Activated CD4-positive, CD25-positive, alpha-beta regulatory T cell treated with anti-CD3 and anti-CD28 coated beads, Interleukin-2, amount 50 U/mL, for 72 hours (primary cell): ENCODE results near the gene CNDP1.

Experiments
- DNase-seq: peaks from one replicate; pipeline ENCODE4 v3.0.0; 2021

The CNDP1 gene

DNA sequence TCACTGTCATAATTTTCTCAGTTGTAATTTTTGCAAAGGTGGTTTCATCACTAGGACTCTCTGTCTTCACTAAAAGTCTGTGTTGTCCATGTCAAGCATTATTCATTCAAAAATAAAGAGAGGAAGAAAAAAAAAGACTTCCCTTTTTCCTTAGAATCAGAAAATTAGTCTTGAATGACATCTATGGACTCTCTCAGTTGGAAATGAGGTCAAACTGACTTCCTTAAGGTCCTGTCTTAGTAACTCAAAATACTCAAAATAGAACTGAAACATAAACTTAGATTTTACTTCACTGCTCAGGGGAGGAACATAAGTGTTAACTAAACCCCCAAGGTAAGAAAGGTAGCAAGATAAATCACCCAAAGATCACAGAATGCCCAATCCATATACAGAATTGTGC is 61.1 kb downstream of the CNDP1 start:
- no peak for DNase-seq

DNA sequence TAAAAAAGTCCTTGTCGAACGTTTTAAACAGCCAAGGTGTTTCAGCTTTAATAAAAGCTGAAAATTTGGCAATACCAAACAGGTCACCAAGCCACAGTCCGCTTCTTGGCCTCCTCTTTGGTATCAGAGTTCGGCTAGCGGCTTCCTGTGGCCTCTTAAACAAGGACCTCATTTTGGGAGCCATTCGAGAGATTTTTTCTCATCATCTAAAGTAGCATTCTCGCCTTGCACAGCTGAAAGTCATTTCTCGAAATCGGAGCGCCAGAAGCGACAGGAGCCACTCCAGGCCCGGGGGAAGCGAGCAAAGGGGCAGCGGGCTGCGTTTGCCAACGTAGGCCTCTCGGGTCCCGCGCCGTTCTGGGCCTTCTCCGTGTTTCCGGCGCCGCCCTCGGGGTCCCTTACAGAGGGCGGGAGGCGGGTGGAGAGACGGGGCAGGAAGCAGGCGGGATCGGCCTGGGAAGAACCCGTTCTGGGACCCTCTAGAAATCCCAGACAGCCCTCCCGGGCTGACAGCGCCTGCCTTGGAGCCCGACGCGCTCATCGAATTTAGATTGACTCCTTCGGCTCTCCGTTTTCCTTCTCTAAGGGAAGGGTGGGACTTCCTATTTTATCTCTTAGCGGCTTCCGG is 62.8 kb downstream of the CNDP1 start:
- DNase-seq, result peak; percentile 72

DNA sequence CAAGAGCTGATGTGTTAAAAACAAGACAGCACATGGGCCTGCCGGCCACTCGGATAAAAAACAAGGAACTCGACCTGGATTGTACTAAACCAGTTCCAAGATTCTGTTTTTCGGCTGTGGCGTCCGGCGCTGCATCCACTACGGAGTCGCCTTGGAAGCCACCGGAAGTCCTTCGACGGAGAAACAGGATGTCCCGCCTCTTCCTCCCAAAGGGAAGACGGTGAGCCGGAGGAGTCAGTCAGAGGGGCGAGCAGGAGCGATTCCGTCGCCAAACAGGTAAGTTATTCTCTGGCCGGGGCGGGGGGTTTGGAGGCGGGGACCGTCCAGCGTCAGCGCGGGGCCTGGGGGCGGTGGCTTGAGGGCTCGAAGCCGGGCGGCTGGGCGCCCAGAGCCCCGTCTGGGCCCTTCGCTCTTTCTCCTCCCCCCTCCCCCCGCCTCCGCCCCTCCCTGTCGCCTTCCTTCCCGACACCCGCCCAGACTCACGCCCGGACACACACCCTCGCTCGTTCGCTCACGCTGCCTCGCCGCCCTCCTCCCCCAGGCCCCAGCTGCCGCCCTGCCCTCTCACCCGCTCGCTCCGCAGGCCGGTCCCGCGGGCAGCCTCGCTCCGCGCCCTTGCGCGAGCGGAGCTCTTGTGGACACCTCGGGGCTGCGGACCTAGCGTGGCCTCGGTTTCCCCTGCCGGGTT is 63.5 kb downstream of the CNDP1 start, which contains the start of gene ZNF407:
ZNF407 (plus strand) TSS at position 209 of the 688 bp plus-strand sequence. CDS start 33,150 bp downstream, outside the sequence.
- DNase-seq, result peak; percentile 86

DNA sequence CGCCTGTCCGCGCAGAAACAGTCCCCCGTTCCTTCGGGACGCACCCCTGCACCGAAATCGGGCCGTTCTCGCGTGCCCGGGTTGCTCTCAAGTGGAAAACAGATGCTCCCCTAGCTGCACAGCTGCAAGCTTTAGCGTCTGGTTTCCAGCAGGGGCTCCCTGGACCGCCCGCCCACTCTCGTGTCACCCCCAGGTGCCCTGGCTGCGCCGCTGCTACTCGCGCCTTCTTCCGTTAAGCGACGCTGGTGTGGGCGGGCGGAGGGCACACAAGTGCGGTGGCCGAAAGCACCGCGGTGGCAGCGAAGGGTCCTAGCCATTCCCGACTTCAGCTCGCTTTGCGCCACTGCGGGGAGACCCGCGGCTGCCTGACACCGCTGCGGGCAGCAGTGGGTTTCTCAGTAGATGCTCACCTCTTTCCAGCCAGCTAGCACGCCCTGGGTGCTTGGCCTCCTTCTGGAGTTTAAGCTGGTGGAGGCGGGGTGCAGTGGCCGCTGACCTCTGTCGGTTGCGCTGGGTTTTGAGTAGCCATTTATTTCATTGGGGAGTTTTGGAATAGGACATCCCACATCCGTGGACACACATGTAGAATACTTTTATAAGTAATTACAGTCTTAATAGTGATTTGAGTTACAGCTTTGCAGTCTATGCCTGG is 64.2 kb downstream of the CNDP1 start:
- peak; percentile 65 for DNase-seq

DNA sequence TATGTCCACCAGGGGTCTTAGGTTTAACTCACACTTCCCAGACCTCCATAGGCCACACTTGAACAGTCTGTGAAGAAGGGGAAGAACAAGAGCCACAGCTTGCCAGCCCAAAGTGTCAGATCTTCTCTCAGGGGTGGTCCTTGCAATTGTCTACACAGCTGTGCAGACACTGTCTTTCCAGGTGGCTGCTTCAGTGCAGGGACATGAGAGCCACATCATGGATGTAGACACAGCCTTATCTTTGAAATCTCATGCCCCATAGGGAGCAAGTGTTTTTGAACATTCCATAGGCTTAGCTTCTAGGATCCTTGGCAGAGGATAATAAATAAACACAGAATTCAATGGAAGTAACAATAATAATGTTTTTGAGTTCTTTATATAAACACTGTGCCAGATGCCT is 70.1 kb downstream of the CNDP1 start:
- DNase-seq, result no peak

DNA sequence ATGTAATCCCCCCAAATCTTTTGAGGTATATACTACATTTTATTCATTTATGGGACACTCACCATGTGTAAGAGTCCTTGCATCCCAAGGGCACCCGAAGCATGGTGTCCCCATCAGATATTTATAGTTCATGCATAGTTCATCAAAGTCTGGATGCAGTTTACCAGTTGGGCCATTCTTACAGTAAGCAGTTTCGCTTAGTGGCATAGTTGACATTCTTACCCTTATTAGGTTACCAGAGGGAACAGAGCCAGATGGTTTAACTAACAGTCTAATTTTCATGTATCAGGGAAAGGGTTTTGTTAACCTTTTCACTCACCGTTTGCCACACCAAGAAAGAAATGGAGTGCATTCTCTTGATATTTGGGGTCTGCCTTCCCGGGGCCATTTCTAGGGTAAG is 70.5 kb downstream of the CNDP1 start:
- no peak for DNase-seq

DNA sequence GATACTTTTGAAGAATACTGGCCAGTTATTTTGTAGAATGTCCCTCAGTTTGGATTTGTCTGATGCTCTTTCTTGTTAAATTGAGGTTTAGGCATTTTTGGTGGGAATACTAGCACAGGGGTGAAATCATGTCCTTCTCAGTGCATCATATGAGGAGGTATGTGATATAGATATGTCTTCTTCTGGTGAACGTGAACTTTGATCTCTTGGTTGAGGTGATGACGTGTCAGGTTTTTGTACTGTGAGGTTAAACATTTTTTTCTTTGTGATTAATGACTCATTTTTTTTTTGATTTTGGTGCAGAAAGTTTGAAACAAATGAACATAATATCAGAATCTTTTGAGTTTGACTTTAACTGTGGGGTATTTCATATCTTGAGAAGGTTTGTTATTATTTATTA is 74.4 kb downstream of the CNDP1 start:
- no peak for DNase-seq

DNA sequence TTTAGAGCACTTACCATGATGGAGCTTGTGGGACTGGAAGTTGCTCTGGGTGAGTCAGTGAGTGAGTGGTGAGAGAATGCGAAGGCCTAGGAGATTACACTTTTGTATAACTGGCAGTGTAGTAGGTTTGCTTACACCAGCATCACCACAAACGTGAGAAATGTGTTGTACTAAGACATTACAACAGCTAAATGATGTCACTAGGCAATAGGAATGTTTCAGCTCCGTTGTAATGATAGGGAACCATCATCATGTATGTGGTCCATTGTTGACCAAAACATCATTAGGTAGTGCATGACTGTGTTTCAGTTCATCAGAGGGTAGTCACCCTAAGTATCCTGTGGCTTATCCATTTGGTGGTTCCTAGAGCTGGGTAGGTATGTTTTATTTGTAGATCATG is 75.2 kb downstream of the CNDP1 start:
- no peak for DNase-seq

DNA sequence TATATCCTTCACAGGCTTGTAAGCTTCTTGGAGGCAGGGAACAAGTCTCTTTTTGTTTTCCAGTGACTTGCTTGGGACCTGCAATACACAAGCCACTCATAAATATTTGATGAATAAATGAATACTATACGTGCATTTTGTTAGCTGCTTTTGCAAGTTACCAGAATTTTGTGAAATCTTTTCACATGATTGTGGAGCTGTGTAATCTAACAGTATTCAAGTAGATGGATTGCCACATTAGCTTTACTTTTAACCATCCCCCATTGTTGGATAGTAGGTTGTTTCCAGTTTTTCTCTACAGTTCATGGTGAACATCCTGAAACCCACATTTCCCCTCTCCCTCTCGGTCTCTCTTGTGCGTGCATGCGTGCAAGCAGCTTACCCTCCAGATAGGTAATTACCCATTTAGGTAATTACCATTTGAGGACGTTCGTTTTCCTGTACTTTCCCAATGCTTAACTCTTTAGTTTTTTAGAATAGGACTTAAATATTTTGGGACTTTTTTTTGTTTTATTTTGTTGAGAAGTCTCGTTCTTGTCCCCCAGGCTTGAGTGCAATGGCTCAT is 75.8 kb downstream of the CNDP1 start:
- DNase-seq, result no peak

DNA sequence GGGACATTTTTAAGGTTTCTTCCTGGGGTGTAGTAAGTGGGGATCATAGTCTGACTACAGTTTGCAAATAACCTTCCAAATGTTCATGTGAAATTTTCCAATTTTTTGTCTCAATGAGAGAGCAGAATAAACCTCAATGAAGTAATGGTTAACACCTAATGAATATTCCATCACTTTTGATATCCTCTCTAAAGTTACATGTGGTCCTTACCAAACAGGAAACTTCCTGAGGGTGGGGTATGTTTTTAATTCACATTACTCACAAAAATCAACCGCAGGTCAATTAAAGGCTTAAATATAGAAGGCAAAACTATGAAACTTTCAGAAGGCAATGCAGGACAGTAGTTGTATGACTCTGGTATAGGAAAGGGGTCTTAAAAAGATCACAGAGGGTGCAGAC is 76.6 kb downstream of the CNDP1 start:
- no peak for DNase-seq

DNA sequence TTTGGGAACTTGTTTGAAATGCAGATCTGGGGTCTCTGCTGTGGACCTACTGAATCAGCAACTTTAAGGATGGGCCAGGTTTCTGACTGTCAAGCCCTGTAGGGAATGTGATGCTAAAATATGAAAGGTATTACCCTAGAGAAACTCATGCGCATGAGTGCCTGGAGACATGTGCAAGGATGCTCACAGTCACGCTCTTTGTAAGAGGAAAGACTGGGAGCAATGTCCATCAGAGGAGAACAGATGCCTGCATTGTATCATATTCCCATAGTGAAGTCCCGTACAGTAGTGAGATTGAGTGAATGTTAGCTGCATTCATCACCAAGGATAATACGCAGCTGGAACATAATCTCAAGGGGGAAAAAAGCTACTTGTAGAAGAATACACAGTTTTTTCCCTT is 77.5 kb downstream of the CNDP1 start:
- DNase-seq, result no peak

DNA sequence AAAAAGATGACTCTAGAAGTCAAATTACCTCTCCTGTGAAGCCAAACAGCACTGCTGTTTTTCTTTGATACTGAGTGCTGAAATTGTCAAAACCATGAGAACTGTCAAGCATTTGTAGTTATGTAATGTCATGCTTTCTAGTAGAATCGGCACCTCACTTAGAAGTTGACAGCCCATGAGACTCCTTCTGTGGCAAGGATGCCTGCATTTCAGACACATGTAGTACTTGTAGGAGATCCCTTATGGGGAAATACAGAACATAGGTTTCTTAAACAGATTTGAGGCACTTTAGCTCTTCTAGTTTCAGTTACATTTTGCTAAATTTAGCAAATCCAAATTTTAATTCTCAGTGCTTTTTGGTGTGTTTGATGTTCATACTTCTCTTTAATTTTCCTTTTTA is 79.1 kb downstream of the CNDP1 start:
- no peak for DNase-seq

DNA sequence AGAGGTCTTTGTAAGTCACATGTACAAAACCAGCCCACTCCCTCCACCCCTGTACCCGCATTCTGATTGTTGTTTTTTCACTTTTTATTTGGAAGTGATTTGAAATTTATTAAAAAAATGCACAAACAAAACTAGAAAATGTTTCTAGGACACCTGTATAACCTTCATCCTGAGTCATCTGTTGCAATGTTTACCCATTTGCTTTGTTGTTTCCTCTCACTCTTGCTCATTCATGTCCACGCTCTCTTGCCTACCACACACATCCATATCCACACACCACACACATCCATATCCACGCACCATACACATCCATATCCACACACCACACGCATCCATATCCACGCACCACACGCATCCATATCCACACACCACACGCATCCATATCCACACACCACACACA is 82.2 kb downstream of the CNDP1 start:
- DNase-seq, result no peak

DNA sequence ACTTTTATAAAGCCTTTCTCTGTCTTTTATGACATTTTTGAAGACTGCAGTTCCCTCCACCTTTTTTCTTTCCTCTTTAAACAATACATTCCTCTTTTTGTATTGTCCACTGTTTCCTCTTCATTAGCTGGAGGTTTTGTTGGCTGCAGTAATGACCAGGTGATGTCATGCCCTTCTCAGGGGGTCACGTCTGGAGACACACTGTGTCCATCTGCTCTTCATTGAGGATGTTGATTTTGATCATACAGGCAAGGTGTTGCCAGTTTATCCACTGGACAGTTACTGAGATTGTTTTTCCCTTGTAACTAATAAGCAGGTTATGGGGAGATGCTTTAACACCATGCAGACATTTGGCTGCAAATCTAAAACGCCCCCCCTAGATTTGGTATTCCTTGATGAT is 83.2 kb downstream of the CNDP1 start:
- no peak for DNase-seq

DNA sequence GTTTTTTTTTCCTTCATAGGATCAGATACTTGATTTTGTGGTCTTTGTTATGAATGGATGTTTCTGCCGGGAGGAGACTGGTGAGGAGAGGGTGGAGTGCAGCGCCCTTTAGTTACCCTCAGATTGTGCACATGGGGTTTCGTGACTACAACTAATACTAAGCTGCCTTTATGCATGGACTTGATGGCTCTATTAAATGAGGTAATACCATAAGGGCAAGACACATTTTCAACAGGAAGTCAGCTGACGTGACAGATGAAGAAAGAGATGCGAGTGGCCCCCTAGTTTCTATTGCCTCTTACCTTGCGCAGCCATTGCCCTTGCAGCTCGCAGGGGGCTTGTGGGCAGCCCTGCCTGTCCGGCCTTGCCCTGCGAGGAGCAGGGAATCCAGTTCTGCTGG is 87.8 kb downstream of the CNDP1 start:
- DNase-seq, result no peak

DNA sequence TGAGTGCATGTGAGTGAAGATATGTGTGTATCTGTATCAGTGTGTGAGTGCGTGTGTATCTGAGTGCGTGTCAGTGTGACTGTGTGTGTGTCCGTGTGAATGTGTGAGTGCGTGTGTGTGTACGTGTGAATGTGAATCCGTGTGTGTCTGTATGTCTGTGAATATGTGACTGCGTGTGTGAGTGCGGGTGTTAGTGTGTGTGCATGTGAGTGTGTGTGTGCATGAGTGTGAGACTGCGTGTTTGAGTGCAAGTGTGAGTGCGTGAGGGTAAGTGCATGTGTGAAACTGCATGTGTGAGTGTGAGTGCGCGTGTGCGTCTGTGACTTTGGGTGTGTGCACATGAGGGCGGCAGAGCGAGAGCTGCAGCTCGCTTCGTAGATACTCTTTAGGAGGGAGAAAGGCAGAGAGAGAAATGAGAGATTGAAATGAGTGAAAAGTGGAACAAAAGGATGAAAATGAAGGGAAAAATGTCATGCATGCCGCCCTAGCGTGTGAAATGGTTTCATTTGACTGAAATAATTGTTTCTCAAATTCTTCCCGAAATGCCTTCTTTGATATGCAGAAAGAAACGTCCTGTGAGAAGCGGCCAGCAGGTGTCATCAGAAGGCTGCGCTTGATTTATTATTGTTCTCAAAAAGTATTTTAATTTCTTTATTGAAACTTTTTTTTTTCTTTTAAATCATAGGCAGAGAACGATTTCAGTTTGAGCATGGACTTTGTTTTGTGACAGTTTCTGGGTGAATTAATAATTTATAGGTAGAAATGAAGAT is 88.9 kb downstream of the CNDP1 start:
- no peak for DNase-seq

DNA sequence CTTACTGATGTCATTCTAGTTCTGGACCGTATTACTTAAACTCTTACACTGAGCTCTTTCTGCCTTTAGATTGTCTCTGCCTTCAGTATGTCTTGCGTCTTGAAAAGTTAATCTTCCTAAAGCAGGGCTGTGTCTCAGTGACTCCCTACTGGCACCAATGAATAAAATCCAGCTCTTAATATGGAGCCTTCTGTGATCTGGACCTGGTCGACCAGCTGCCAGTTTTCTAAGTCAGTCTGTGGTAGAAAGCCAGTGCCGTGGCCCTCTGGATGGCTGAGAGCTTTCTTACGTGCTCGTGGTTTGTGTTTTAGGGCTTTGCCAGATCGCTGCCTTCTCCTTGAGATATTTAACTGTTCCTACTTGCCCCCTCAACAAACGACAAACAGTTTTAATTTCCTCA is 90.2 kb downstream of the CNDP1 start:
- DNase-seq, result no peak

DNA sequence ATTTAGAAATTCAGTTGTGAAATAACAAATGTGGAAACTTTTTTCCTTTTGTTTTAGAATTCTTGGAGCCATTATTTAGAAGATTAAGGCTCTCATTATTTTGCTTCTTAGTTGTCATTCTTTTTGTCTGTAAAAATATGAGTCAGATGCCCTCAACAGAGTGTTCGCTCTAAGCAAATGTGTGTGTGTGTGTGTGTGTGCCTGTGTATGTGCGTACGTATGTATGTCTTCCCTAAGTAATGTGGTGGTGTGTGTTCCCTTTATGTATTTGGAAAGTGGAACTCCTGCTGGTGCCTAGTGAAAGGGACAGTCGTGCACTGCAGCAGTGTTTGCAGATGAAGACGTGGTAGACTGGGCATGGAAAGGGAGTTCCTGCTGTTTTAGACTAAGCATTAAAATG is 90.9 kb downstream of the CNDP1 start:
- no peak for DNase-seq

DNA sequence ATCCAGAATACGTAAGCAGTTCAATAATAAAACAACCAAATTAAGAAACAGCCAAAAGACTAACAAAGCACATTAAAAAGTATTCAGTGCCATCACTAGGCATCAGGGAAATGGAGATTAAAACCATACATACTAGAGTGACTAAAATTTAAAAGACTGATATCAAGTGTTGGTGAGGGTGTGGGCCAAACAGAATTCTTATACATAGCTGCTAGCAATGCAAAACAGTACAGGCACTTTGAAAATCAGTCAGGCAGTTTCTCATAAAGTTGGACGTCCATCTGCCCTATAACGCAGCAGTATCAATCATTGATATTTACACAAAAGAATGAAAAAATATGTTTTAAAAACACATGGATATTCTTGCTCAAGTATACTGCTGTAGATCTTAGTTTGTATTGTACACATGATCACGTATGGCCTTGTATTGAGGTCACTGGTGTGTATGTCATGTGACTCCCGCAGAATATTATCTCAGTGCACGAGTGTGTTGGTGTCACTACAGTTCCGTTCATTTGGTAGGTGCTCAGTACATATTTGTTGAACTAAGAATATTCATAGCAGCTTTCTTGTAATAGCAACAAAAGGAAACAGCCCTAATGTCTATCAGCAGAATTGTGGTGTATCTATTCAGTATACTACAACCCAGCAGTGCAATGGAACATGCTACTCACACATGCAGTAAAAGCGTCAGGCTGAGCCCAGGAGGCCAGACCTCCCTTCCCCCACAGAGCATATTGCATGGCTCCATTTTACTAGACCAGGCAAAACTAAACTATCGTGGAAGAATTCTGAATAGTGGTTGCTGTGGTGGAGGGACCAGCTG is 92.0 kb downstream of the CNDP1 start:
- no peak for DNase-seq

DNA sequence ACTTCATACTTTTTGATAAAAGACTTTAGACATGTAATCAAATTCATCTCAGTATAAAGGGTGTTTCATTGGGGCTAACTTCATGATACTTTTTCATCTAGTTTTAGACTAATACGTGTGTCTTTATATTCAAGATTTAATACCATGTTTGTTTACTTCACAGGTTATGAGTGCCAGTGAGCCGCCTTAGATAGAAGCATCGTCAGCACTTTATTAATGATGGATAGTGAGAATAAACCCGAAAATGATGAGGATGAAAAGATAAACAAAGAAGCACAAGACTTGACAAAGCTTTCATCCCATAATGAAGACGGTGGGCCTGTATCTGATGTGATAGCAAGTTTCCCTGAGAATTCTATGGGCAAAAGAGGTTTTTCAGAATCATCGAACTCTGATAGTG is 96.5 kb downstream of the CNDP1 start:
- DNase-seq, result no peak

DNA sequence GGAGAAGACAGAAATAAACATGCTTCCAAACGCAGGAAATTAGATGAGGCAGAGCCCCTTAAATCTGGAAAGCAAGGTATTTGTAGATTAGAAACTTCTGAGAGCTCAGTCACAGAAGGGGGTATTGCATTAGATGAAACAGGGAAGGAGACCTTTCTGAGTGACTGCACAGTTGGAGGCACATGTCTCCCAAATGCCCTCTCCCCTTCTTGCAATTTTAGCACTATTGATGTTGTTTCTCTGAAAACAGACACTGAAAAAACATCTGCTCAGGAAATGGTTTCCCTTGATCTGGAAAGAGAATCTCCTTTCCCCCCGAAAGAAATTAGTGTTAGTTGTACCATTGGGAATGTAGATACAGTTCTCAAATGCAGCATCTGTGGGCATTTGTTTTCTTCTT is 96.9 kb downstream of the CNDP1 start:
- no peak for DNase-seq

DNA sequence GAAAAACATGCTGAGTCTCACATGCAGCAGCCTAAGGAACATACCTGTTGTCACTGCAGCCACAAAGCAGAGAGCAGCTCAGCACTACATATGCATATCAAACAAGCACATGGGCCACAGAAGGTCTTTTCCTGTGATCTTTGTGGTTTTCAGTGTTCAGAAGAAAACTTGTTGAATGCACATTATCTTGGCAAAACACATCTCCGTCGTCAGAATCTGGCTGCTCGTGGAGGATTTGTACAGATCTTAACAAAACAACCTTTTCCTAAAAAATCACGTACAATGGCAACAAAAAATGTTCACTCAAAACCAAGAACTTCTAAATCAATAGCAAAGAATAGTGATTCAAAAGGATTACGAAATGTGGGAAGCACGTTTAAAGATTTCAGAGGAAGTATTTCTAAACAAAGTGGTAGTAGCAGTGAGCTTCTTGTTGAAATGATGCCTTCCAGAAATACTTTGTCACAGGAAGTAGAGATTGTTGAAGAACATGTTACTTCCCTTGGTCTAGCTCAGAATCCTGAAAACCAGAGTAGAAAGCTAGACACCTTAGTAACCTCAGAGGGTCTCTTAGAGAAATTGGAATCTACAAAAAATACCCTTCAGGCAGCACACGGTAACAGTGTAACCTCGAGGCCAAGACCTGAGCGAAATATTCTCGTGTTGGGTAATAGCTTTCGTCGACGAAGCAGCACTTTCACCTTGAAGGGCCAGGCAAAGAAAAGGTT is 97.5 kb downstream of the CNDP1 start:
- DNase-seq, result no peak
